GM12872 (cell line): ENCODE data around the gene COLEC12.

ENCODE experiments used
- CTCF ChIP-seq: IDR thresholded peaks from 3 replicates; pipeline ENCODE4 v1.5.1; 2011; ENCODE audit warnings: low read depth, mild to moderate bottlenecking, low read length, moderate library complexity; ENCODE audit not compliant: insufficient read depth

COLEC12 gene

DNA sequence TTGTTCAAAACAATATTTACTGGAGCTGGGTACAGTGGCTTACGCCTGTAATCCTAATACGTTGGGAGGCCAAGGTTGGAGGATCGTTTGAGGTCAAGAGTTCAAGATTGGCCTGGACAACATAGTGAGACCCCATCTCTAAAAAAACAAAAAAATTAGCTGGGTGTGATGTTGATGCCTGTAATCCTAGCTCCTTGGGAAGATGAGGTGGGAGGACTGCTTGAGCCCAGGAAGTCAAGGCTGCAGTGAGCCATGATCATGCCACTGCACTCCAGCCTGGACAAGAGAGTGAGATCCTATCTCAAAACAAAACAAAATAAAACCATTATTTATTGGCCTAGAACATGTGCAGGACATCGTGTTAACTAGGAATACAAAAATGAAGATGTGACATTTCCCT, 77.5 kb downstream of the COLEC12 start:
- TF ChIP-seq CTCF, result no peak

- TF ChIP-seq CTCF, result no peak
Observed at GRCh38 chr18:421247-422155, 79.0 kb downstream of the COLEC12 start.

- TF ChIP-seq CTCF, result no peak
Observed at GRCh38 chr18:420661-421246, 79.7 kb downstream of the COLEC12 start.

DNA sequence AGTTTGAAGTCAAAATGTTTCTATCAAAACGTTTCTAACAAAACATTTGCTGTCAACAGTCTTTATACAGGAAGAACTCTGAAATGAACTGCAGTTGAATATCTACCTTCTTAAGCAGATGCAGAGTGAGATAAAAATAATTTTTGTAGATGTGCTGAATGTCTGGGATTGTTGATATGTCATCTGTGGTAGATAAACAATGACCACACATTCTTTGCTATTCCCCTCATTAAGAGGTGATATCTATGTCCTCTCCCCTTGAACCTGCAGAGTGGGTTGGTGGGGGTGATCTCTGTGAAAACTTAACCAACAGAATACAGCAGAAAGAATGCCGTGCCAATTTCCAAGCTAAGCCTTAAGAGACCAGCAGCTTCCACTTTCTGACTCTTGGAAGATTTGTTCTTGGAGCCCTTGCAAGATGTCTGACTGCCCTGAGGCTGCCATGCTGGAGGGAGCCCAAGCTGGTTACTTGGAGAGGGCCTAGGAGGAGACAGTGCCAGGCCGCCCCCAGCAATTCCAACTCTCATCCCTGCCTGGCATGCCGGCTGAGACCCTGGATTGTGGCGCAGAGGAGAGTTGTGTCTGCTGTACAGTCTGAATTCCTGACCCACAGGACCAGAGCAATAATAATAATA, 80.8 kb downstream of the COLEC12 start:
- no peak for TF ChIP-seq CTCF

DNA sequence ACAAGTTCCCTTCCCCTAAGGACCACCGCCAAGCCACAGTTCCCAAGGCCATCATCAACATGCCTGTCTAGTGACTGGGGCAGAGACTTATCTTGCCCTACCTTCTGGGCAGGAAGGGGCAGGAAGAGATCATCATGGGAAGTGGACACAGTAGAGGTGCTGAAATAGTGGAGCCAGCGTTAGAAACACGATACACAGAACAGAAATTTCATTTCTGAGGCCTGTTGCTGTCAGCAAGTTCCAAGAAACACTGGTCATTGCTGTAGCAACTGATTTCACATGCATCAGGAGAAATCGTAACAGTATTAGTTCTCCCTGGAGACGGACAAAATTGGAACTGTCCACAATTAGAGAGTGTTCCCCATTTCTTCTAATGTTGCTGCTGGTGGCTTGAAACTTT, 83.0 kb downstream of the COLEC12 start:
- TF ChIP-seq CTCF, result no peak

DNA sequence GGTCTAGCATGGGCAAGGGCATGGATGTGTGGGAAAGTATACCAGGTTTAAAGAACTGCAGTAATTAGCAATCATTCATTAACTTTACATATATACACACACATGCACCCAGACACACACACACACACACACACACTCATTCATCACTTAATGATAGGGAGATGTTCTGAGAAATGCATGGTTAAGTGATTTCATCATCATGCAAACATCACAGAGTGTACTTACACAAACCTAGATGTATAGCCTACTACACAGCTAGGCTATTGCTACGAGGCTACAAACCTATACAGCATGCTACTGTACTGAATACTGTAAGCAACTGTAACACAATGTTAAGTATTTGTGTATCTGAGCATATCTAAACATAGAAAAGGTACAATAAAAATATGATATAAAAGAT, 83.6 kb downstream of the COLEC12 start:
- TF ChIP-seq CTCF, result no peak

DNA sequence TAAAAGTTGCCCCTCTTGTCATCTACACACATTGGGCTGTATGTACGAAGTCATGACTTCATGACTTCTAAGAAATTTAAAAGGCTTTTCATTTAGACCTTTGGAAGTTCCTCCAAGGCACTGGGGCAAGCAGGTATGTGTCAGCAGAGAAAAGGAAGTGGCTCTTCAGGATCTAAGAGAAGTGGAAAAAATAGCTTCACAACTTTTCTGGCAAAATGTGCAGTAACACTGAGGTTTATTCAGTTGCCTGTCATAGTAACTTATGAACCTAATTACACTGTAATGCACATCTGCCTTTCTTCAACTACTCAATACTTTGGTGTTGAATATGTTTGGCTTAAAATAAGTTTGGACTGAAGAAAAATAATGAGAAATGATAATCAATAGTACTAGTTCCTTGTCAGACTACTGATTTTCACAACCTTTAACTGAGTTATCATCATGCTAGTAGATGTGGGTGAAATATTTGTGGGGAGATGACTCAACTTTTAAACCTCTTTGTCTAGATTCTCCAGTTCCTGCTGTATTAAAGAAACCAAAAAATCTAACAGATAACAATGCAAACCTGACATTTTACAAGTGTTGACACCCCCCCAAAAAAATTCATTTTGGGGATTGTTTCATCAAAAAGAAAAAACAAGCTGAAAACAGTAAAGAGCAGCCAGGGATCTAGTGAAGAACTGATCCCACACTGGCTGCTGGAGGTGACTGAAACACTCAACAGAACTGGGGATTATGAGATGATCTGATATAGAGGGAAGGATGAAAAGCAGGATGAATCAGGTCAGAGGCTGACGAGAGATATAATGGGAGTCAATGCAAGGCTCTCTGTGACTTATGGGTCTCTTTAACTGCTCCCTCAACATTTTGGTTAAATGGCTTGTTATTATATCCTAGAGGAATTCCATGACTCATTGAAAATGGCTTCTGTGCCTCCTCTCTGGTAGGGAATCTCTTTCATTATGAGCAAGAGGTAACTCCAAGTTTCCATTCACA, 84.6 kb downstream of the COLEC12 start:
- TF ChIP-seq CTCF, result no peak
